DND-41 (cell line): ENCODE results near the gene ABLIM2.

Experiments used
- CTCF ChIP-seq: IDR thresholded peaks from 2 replicates; pipeline ENCODE4 v1.5.1; 2012; ENCODE audit warnings: borderline replicate concordance, low read length, moderate library complexity, mild to moderate bottlenecking; ENCODE audit not compliant: poor library complexity, severe bottlenecking; ENCODE audit errors: extremely low read depth
- EZH2 ChIP-seq: IDR thresholded peaks from 3 replicates; pipeline ENCODE4 v1.6.1; 2012; ENCODE audit warnings: borderline replicate concordance, low read depth, mild to moderate bottlenecking, moderate library complexity, low read length, inconsistent platforms; ENCODE audit not compliant: severe bottlenecking

DNA sequence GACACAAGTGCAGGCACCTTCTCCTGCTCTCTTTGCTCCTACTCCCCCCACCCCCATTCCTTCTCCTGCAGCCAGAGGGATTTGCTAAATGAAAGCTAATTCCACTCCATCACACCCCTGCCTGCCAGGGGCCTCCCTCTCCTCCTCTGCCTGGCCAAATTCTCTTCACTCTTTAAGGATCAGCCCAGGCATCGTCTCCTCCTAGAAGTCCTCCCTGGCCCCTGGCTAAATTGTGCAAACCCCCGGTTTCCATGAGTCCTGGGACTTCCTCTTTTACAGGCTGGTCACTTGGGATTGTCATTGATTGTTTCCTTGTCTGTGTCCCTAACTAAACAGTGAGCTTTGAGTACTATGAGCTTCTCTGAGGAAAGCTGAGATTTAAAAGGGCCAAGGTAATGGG lies 8.7 kb upstream of the ABLIM2 start:
- TF ChIP-seq CTCF (no peak), EZH2 (no peak)
